NCI-H2227 (cell line): ENCODE data around the gene GAN.
A peak's percentile ranks its signal among the peaks of the same experiment; 100 is the strongest.

Experiments used
- DNase-seq: peaks from one replicate; lab custom pipeline; 2025; ENCODE audit not compliant: unreplicated experiment; lab: John Stamatoyannopoulos, UW

The GAN gene

GRCh38 chr16:81314603-81315270 lies at the start of gene GAN:
Gene GAN, plus strand, starts transcription at chr16:81314962. Its CDS starts 152 bp downstream, at chr16:81315114.
- peak; percentile 95 for DNase-seq

- no peak for DNase-seq
These were observed 49.7 kb upstream of the GAN start for GRCh38 chr16:81265052-81265451.

- DNase-seq, result no peak
These were observed 48.9 kb upstream of the GAN start for GRCh38 chr16:81265658-81266451.

GRCh38 chr16:81266680-81267095 lies 48.1 kb upstream of the GAN start:
- no peak for DNase-seq

- no peak for DNase-seq
These were observed 46.3 kb upstream of the GAN start for GRCh38 chr16:81268509-81268908.

- no peak for DNase-seq
These were observed 41.4 kb upstream of the GAN start for GRCh38 chr16:81273223-81273950.

- DNase-seq, result no peak
These were observed 39.7 kb upstream of the GAN start for GRCh38 chr16:81275064-81275532.

- DNase-seq, result no peak
These were observed 39.0 kb upstream of the GAN start for GRCh38 chr16:81275795-81276194.

- no peak for DNase-seq
These were observed 38.4 kb upstream of the GAN start for GRCh38 chr16:81276323-81276722.

GRCh38 chr16:81277541-81278080 lies 37.2 kb upstream of the GAN start:
- DNase-seq, result no peak

GRCh38 chr16:81278526-81278925 lies 36.2 kb upstream of the GAN start:
- DNase-seq, result no peak

GRCh38 chr16:81279392-81279791 lies 35.4 kb upstream of the GAN start:
- DNase-seq, result no peak

- DNase-seq, result no peak
These were observed 34.4 kb upstream of the GAN start for GRCh38 chr16:81280393-81280792.

GRCh38 chr16:81283044-81283443 lies 31.7 kb upstream of the GAN start:
- no peak for DNase-seq

GRCh38 chr16:81284995-81285600 lies 29.7 kb upstream of the GAN start:
- no peak for DNase-seq

- no peak for DNase-seq
These were observed 28.6 kb upstream of the GAN start for GRCh38 chr16:81286190-81286589.

GRCh38 chr16:81291117-81291516 lies 23.6 kb upstream of the GAN start:
- DNase-seq, result no peak

GRCh38 chr16:81292936-81293335 lies 21.8 kb upstream of the GAN start:
- DNase-seq, result no peak

GRCh38 chr16:81293909-81294802 lies 20.6 kb upstream of the GAN start:
- no peak for DNase-seq

GRCh38 chr16:81296631-81297030 lies 18.1 kb upstream of the GAN start:
- no peak for DNase-seq
